ENCODE data around the gene ZMYND8. TPM values are rescaled to one million over a fixed set of nuclear protein-coding genes. Genes with fewer than 3 reads are reported as not detected.
A peak's percentile ranks its signal among the peaks of the same experiment; 100 is the strongest.

The ZMYND8 gene
- total and polyA plus RNA-seq, 10 of the 15 experiments (the other 5 are each of a cell fraction or from before 2014, with no cell fraction given): 12.9 to 54.8 (median 23.1) TPM

- DNase-seq (ENCODE audit: low read depth, low spot score) (peak; percentile 84), ATAC-seq (peak; percentile 86), FAIRE-seq (peak; percentile 41)
- no peaks in the 10 kb centered on the region for H3K27me3 ChIP-seq (replicated peaks in 1 of 2; ENCODE audit: control insufficient read depth in 2 of 2, insufficient read depth in 2 of 2, low read length in 1 of 2)
- H3K36me3 ChIP-seq (ENCODE audit: control insufficient read depth in 2 of 2, insufficient read depth in 2 of 2, low read length in 1 of 2): peaks cover 16 to 19% of the 10 kb centered on the region in 2 experiments
- in situ Hi-C loops (cut with MboI) (no loop called here), intact Hi-C loops (cut with micrococcal nuclease; ENCODE audit: unreplicated experiment) (loop anchor here (5.0 kb wide), 1 partner anchor 240 kb away; the partner anchor contains the start of gene NCOA3)
- no peaks in the 10 kb centered on the region for H3K9me3 ChIP-seq (replicated peaks; ENCODE audit: control insufficient read depth, insufficient read depth, low read length)
- peak overlapping the region; percentile 93 for H3K27ac ChIP-seq (ENCODE audit: control insufficient read depth, insufficient read depth)
- RAD21 ChIA-PET (ENCODE audit: unreplicated experiment): interaction anchor here (0.8 to 4.9 kb wide), 18 partner anchors 10 to 358 kb away, joined by 3 to 70 read pairs (median 4); partner anchors contain the start of genes NCOA3 and ZMYND8
- peak overlapping the region; percentile 72 for H3K9ac ChIP-seq (ENCODE audit: control insufficient read depth, insufficient read depth, low read length)
- WGBS (ENCODE audit: insufficient coverage, insufficient replicate concordance, low lambda C conversion rate, missing lambda C conversion rate): under 1% methylated on average over 15 of the region's 15 CpGs
- H3K79me2 ChIP-seq (ENCODE audit: control insufficient read depth, insufficient read depth, low read length): peaks cover 67% of the 10 kb centered on the region
- peaks cover 58% of the 10 kb centered on the region for H3K4me1 ChIP-seq (ENCODE audit: control insufficient read depth, insufficient read depth, low read length)
- SMC1A ChIA-PET (ENCODE audit: uncharacterized antibody, unreplicated experiment): interaction anchor here (1.0 to 4.8 kb wide), 20 partner anchors 9 to 358 kb away, joined by 3 to 123 read pairs (median 5); no protein-coding TSS in a partner anchor
- no TSS peak for BruUV-seq (replicated peaks)
- CTCF ChIA-PET: interaction anchor here (0.6 to 10.1 kb wide), 13 partner anchors 12 to 358 kb away, joined by 3 to 148 read pairs (median 4); partner anchors contain the start of gene ZMYND8
- H4K20me1 ChIP-seq (ENCODE audit: control insufficient read depth, insufficient read depth): no peaks in the 10 kb centered on the region
- POLR2A ChIA-PET: interaction anchor here (0.5 to 2.4 kb wide), 9 partner anchors 9 to 201 kb away, joined by 3 to 28 read pairs (median 6); partner anchors contain the start of gene ZMYND8
- peak overlapping the region; percentile 60 for H3K4me3 ChIP-seq
- peak overlapping the region; percentile 30; the same call in 1 of the 2 replicates for H2AFZ ChIP-seq (ENCODE audit: control insufficient read depth, low read depth, low read length)
- H3K4me2 ChIP-seq (ENCODE audit: control insufficient read depth, insufficient read depth): peak overlapping the region; percentile 88
- TF ChIP-seq PAX5 (IDR thresholded peaks at IDR 0.05; ENCODE audit: borderline replicate concordance, low read depth, low read length) (0 out of 2 replicates have a peak, but pooled peaks have one; percentile 39), SMAD1 (IDR thresholded peaks at IDR 0.05; ENCODE audit: low read depth, partially characterized antibody) (peak; percentile 28), RAD51 (IDR thresholded peaks at IDR 0.05) (no peak), ZBTB11 (CRISPR knock-in tag; IDR thresholded peaks at IDR 0.05) (no peak), NFYB (IDR thresholded peaks at IDR 0.05; ENCODE audit: insufficient read depth, low read depth, low read length) (0 out of 2 replicates have a peak, but pooled peaks have one; percentile 29), KAT2A (conservative IDR thresholded peaks at IDR 0.05; ENCODE audit: control insufficient read depth, low read depth, low read length) (no peak), BCL11A (IDR thresholded peaks at IDR 0.05; ENCODE audit: low read depth, low read length) (peak; percentile 50; the same call in 1 of the 2 replicates), ATF7 (IDR thresholded peaks at IDR 0.05; ENCODE audit: low read depth) (peak; percentile 77), ATF2 (IDR thresholded peaks at IDR 0.05; ENCODE audit: low read length) (peak; percentile 82), IKZF1 (conservative IDR thresholded peaks at IDR 0.05) (peak; percentile 74), MXI1 (IDR thresholded peaks at IDR 0.05; ENCODE audit: low read depth, low read length) (peak; percentile 64), SMC3 (IDR thresholded peaks at IDR 0.05; ENCODE audit: borderline replicate concordance, low read length) (0 out of 2 replicates have a peak, but pooled peaks have one; percentile 1), GATAD2B (conservative IDR thresholded peaks at IDR 0.05; ENCODE audit: low read depth) (peak; percentile 70; the same call in 1 of the 2 replicates), BCL3 (IDR thresholded peaks at IDR 0.05; ENCODE audit: borderline replicate concordance, insufficient read depth, low read depth, low read length, poor library complexity, severe bottlenecking) (peak; percentile 30), WRNIP1 (IDR thresholded peaks at IDR 0.05; ENCODE audit: borderline replicate concordance, low read depth, low read length) (no peak), EED (IDR thresholded peaks at IDR 0.05; ENCODE audit: low read depth) (no peak; the same call in 1 of the 2 replicates)
Measured at GRCh38 chr20:47262365-47263013, 94.0 kb downstream of the ZMYND8 start.

All from GM12878 (cell line).